Neural progenitor cell (in vitro differentiated cells): ENCODE measurements around the gene ZBTB24.

Source experiments
- CTCF ChIP-seq: fragments of 200-600 bp; sonication (generic); IDR thresholded peaks from 2 replicates; pipeline ENCODE4 v1.5.1; 2017; ENCODE audit warnings: antibody characterized with exemption, mild to moderate bottlenecking
- EZH2 ChIP-seq: fragments of 200-600 bp; sonication (generic); IDR thresholded peaks from 2 replicates; pipeline ENCODE4 v1.6.1; 2017; ENCODE audit warnings: antibody characterized with exemption, mild to moderate bottlenecking, moderate library complexity

- TF ChIP-seq CTCF (no peak), EZH2 (no peak)
These were observed 39.5 kb downstream of the ZBTB24 start for GRCh38 chr6:109443425-109443950.
